ENCODE results near the gene BTBD19.
"Not testable (repeated sequence)": the region's sequence is repeated elsewhere in the genome, so short reads cannot be mapped to it uniquely, and the experiment has no call there.

BTBD19 gene

GRCh38 chr1:44788120-44788860, 20.0 kb upstream of the BTBD19 start, which contains the start of gene BEST4:
TSS of gene BEST4 (minus strand) at chr1:44788170. CDS start at chr1:44787705, 465 bp downstream.
- H3K27ac ChIP-seq (ENCODE audit: low read depth, low read length): no peak within 1 kb of the TSS
- H3K4me1 ChIP-seq (ENCODE audit: control insufficient read depth, insufficient read depth, low read length, unreplicated experiment): peaks cover 12% of the 10 kb centered on the region
- H2AFZ ChIP-seq (ENCODE audit: low read length, unreplicated experiment): no peak within 1 kb of the TSS
- no peaks in the 10 kb centered on the region for H3K36me3 ChIP-seq (ENCODE audit: insufficient read depth, low read length)
- no peaks in the 10 kb centered on the region for H3K27me3 ChIP-seq (ENCODE audit: insufficient read depth, low read length)
- no peaks in the 10 kb centered on the region for H3K79me2 ChIP-seq (ENCODE audit: control insufficient read depth, insufficient read depth, low read length, unreplicated experiment)
- no peak within 1 kb of the TSS for H3K4me3 ChIP-seq (ENCODE audit: low read depth, low read length)

- Histone ChIP-seq H3K4me3 (ENCODE audit: low read depth, low read length) (no peak overlapping the region), H3K4me1 (ENCODE audit: control insufficient read depth, insufficient read depth, low read length, unreplicated experiment) (no peaks in the 10 kb centered on the region)
Observed at GRCh38 chr1:44790968-44791801, 17.1 kb upstream of the BTBD19 start.

GRCh38 chr1:44792736-44793502, 15.4 kb upstream of the BTBD19 start:
- H3K4me3 ChIP-seq (ENCODE audit: low read depth, low read length): no peak overlapping the region
- no peaks in the 10 kb centered on the region for H3K4me1 ChIP-seq (ENCODE audit: control insufficient read depth, insufficient read depth, low read length, unreplicated experiment)
- no peaks in the 10 kb centered on the region for H3K27me3 ChIP-seq (ENCODE audit: insufficient read depth, low read length)
- H3K79me2 ChIP-seq (ENCODE audit: control insufficient read depth, insufficient read depth, low read length, unreplicated experiment): no peaks in the 10 kb centered on the region
- no peak overlapping the region for H2AFZ ChIP-seq (ENCODE audit: low read length, unreplicated experiment)
- H3K36me3 ChIP-seq (ENCODE audit: insufficient read depth, low read length): no peaks in the 10 kb centered on the region
- no peak overlapping the region for H3K27ac ChIP-seq (ENCODE audit: low read depth, low read length)

More at GRCh38 chr1:44790968-44791801, 17.1 kb upstream of the BTBD19 start:
- H3K36me3 ChIP-seq (ENCODE audit: insufficient read depth, low read length): no peaks in the 10 kb centered on the region
- no peak overlapping the region for H3K27ac ChIP-seq (ENCODE audit: low read depth, low read length)
- H3K79me2 ChIP-seq (ENCODE audit: control insufficient read depth, insufficient read depth, low read length, unreplicated experiment): no peaks in the 10 kb centered on the region
- no peaks in the 10 kb centered on the region for H3K27me3 ChIP-seq (ENCODE audit: insufficient read depth, low read length)
- H2AFZ ChIP-seq (ENCODE audit: low read length, unreplicated experiment): no peak overlapping the region

GRCh38 chr1:44797886-44798285, 10.4 kb upstream of the BTBD19 start:
- H2AFZ ChIP-seq (ENCODE audit: low read length, unreplicated experiment); H3K27me3 ChIP-seq (ENCODE audit: insufficient read depth, low read length); H3K4me3 ChIP-seq (ENCODE audit: low read depth, low read length); H3K36me3 ChIP-seq (ENCODE audit: insufficient read depth, low read length); H3K27ac ChIP-seq (ENCODE audit: low read depth, low read length): not testable (repeated sequence)
- Histone ChIP-seq H3K79me2 (ENCODE audit: control insufficient read depth, insufficient read depth, low read length, unreplicated experiment) (peaks cover 25% of the 10 kb centered on the region), H3K4me1 (ENCODE audit: control insufficient read depth, insufficient read depth, low read length, unreplicated experiment) (peaks cover 17% of the 10 kb centered on the region)

- H3K4me3 ChIP-seq (ENCODE audit: low read depth, low read length): no peak overlapping the region
- H3K79me2 ChIP-seq (ENCODE audit: control insufficient read depth, insufficient read depth, low read length, unreplicated experiment): peaks cover 33% of the 10 kb centered on the region
- H3K4me1 ChIP-seq (ENCODE audit: control insufficient read depth, insufficient read depth, low read length, unreplicated experiment): peaks cover 25% of the 10 kb centered on the region
- H3K27me3 ChIP-seq (ENCODE audit: insufficient read depth, low read length): no peaks in the 10 kb centered on the region
- peaks cover 7% of the 10 kb centered on the region; the same call in 1 of the 2 replicates for H3K36me3 ChIP-seq (ENCODE audit: insufficient read depth, low read length)
- no peak overlapping the region; the same call in 1 of the 2 replicates for H3K27ac ChIP-seq (ENCODE audit: low read depth, low read length)
- H2AFZ ChIP-seq (ENCODE audit: low read length, unreplicated experiment): no peak overlapping the region
Observed at GRCh38 chr1:44798481-44799365, 9.6 kb upstream of the BTBD19 start.

- Histone ChIP-seq H3K36me3 (ENCODE audit: insufficient read depth, low read length) (peaks cover 13% of the 10 kb centered on the region; the same call in 1 of the 2 replicates), H3K79me2 (ENCODE audit: control insufficient read depth, insufficient read depth, low read length, unreplicated experiment) (peaks cover 33% of the 10 kb centered on the region), H2AFZ (ENCODE audit: low read length, unreplicated experiment) (peak within 1 kb of the TSS; percentile 81), H3K4me3 (ENCODE audit: low read depth, low read length) (peak within 1 kb of the TSS; percentile 95), H3K27ac (ENCODE audit: low read depth, low read length) (peak within 1 kb of the TSS; percentile 64), H3K4me1 (ENCODE audit: control insufficient read depth, insufficient read depth, low read length, unreplicated experiment) (peaks cover 27% of the 10 kb centered on the region), H3K27me3 (ENCODE audit: insufficient read depth, low read length) (no peaks in the 10 kb centered on the region)
Observed at GRCh38 chr1:44799770-44800584, 8.3 kb upstream of the BTBD19 start, which contains the start of gene PLK3. TSS of gene PLK3 (plus strand) at chr1:44800377. CDS start at chr1:44800464, 87 bp downstream.

- Histone ChIP-seq H3K4me3 (ENCODE audit: low read depth, low read length) (peak overlapping the region; percentile 95), H3K79me2 (ENCODE audit: control insufficient read depth, insufficient read depth, low read length, unreplicated experiment) (peaks cover 33% of the 10 kb centered on the region), H2AFZ (ENCODE audit: low read length, unreplicated experiment) (no peak overlapping the region), H3K27ac (ENCODE audit: low read depth, low read length) (peak overlapping the region; percentile 53; the same call in 1 of the 2 replicates), H3K4me1 (ENCODE audit: control insufficient read depth, insufficient read depth, low read length, unreplicated experiment) (peaks cover 42% of the 10 kb centered on the region), H3K36me3 (ENCODE audit: insufficient read depth, low read length) (peaks cover 24% of the 10 kb centered on the region; the same call in 1 of the 2 replicates), H3K27me3 (ENCODE audit: insufficient read depth, low read length) (no peaks in the 10 kb centered on the region)
Observed at GRCh38 chr1:44801491-44802305, 6.6 kb upstream of the BTBD19 start.

GRCh38 chr1:44802306-44803061, 5.8 kb upstream of the BTBD19 start:
- Histone ChIP-seq H3K79me2 (ENCODE audit: control insufficient read depth, insufficient read depth, low read length, unreplicated experiment) (peaks cover 33% of the 10 kb centered on the region), H3K27ac (ENCODE audit: low read depth, low read length) (peak overlapping the region; percentile 53; the same call in 1 of the 2 replicates), H3K36me3 (ENCODE audit: insufficient read depth, low read length) (peaks cover 24% of the 10 kb centered on the region; the same call in 1 of the 2 replicates), H3K4me3 (ENCODE audit: low read depth, low read length) (peak overlapping the region; percentile 95), H3K4me1 (ENCODE audit: control insufficient read depth, insufficient read depth, low read length, unreplicated experiment) (peaks cover 46% of the 10 kb centered on the region), H3K27me3 (ENCODE audit: insufficient read depth, low read length) (no peaks in the 10 kb centered on the region), H2AFZ (ENCODE audit: low read length, unreplicated experiment) (no peak overlapping the region)

Measured in ACC112 (cell line).